Hepatocyte (in vitro differentiated cells): ENCODE measurements around the gene PRM3. TPM values are rescaled to one million over a fixed set of nuclear protein-coding genes. Genes with fewer than 3 reads are reported as not detected.

Source experiments
- DNase-seq: peaks from one replicate; pipeline ENCODE4 v3.0.0-alpha.2; 2016; ENCODE audit warnings: low spot score
- H2AFZ ChIP-seq: fragments of 200-600 bp; sonication (generic); 2 replicates; pipeline ENCODE4 v1.6.0; 2016; ENCODE audit warnings: antibody characterized with exemption, mild to moderate bottlenecking
- H3K27ac ChIP-seq: fragments of 200-600 bp; sonication (generic); 2 replicates; pipeline ENCODE4 v1.5.1; 2016; ENCODE audit warnings: mild to moderate bottlenecking
- H3K27me3 ChIP-seq: fragments of 200-600 bp; sonication (generic); 2 replicates; pipeline ENCODE4 v1.6.1; 2016
- H3K36me3 ChIP-seq: fragments of 200-600 bp; sonication (generic); replicated peaks from 2 replicates; pipeline ENCODE4 v1.5.1; 2016; ENCODE audit warnings: low read depth; ENCODE audit not compliant: insufficient read depth
- H3K4me1 ChIP-seq: fragments of 200-600 bp; sonication (generic); 2 replicates; pipeline ENCODE4 v1.5.1; 2016; ENCODE audit warnings: mild to moderate bottlenecking, moderate library complexity; ENCODE audit not compliant: insufficient read depth
- H3K4me2 ChIP-seq: fragments of 200-600 bp; sonication (generic); 2 replicates; pipeline ENCODE4 v1.6.0; 2016
- H3K4me3 ChIP-seq: fragments of 200-600 bp; sonication (generic); 2 replicates; pipeline ENCODE4 v1.5.1; 2016; ENCODE audit warnings: mild to moderate bottlenecking
- H3K79me2 ChIP-seq: fragments of 200-600 bp; sonication (generic); 2 replicates; pipeline ENCODE4 v1.6.0; 2017; ENCODE audit warnings: mild to moderate bottlenecking
- H3K9me2 ChIP-seq: fragments of 200-600 bp; sonication (generic); replicated peaks from 2 replicates; pipeline ENCODE4 v1.6.0; 2017; ENCODE audit warnings: mild to moderate bottlenecking; ENCODE audit not compliant: insufficient read depth
- H3K9me3 ChIP-seq: fragments of 200-600 bp; sonication (generic); 2 replicates; pipeline ENCODE4 v1.5.1; 2016; ENCODE audit warnings: low read depth, mild to moderate bottlenecking
- H4K20me1 ChIP-seq: fragments of 200-600 bp; sonication (generic); 2 replicates; pipeline ENCODE4 v1.6.0; 2016; ENCODE audit warnings: mild to moderate bottlenecking; ENCODE audit not compliant: insufficient read depth, poor library complexity, severe bottlenecking
- CTCF ChIP-seq: fragments of 200-600 bp; sonication (generic); IDR thresholded peaks from 2 replicates; pipeline ENCODE4 v1.5.1; 2016; ENCODE audit warnings: antibody characterized with exemption, mild to moderate bottlenecking; ENCODE audit not compliant: poor library complexity
- EZH2 ChIP-seq: fragments of 200-600 bp; sonication (generic); IDR thresholded peaks from 2 replicates; pipeline ENCODE4 v1.6.1; 2016; ENCODE audit warnings: antibody characterized with exemption, mild to moderate bottlenecking, borderline replicate concordance
- EZH2phosphoT487 ChIP-seq: fragments of 200-600 bp; sonication (generic); IDR thresholded peaks from one replicate; pipeline ENCODE4 v1.6.1; 2018; ENCODE audit warnings: antibody characterized with exemption, mild to moderate bottlenecking, low read depth, moderate library complexity; ENCODE audit not compliant: unreplicated experiment, severe bottlenecking
- WGBS: methylation state at CpG from one replicate; pipeline ENCODE4 v1.1.6; 2016; ENCODE audit warnings: low lambda C conversion rate; ENCODE audit errors: missing lambda C conversion rate; 5-methylcytosine and 5-hydroxymethylcytosine counted together
- polyA plus RNA-seq: library from polyadenylated mRNA; unstranded; fragments of >200 nt; fragmentation: Nextera tagmentation; extraction: Ambion mirVana; gene quantifications from 2 replicates; pipeline ENCODE4 v1.2.1, GENCODE V29; 2016
- total RNA-seq: library from RNA; depleted of rRNA; stranded (reverse); fragments of >200 nt; gene quantifications from 2 replicates; pipeline ENCODE4 v1.2.3, GENCODE V29; 2014

PRM3 gene
- total and polyA plus RNA-seq, 2 experiments from 2014 or later, result not detected

GRCh38 chr16:11232302-11232851 lies 41.1 kb downstream of the PRM3 start:
- no peak overlapping the region for H3K27ac ChIP-seq

GRCh38 chr16:11231367-11231970 lies 42.0 kb downstream of the PRM3 start:
- TF ChIP-seq EZH2phosphoT487, result no peak
- no peak for TF ChIP-seq CTCF
- no peak for TF ChIP-seq EZH2
- no peak overlapping the region for H2AFZ ChIP-seq
- H3K9me2 ChIP-seq, result no peaks in the 10 kb centered on the region
- no peaks in the 10 kb centered on the region for H3K4me1 ChIP-seq
- H3K36me3 ChIP-seq, result no peaks in the 10 kb centered on the region
- no peaks in the 10 kb centered on the region for H3K79me2 ChIP-seq
- H3K27ac ChIP-seq, result no peak overlapping the region
- no peaks in the 10 kb centered on the region for H4K20me1 ChIP-seq
- DNase-seq, result no peak
- 70% methylated on average over 10 of the region's 10 CpGs for WGBS
- no peak overlapping the region for H3K4me3 ChIP-seq
- no peak overlapping the region for H3K4me2 ChIP-seq
- H3K27me3 ChIP-seq, result no peaks in the 10 kb centered on the region
- H3K9me3 ChIP-seq, result no peaks in the 10 kb centered on the region

More at GRCh38 chr16:11232302-11232851, 41.1 kb downstream of the PRM3 start:
- no peak overlapping the region for H3K4me3 ChIP-seq
- no peaks in the 10 kb centered on the region for H3K9me2 ChIP-seq
- H3K4me1 ChIP-seq, result no peaks in the 10 kb centered on the region
- no peaks in the 10 kb centered on the region for H3K27me3 ChIP-seq
- H4K20me1 ChIP-seq, result no peaks in the 10 kb centered on the region
- TF ChIP-seq EZH2phosphoT487, result no peak
- TF ChIP-seq EZH2, result no peak
- no peak for TF ChIP-seq CTCF
- H3K79me2 ChIP-seq, result no peaks in the 10 kb centered on the region
- DNase-seq, result no peak
- no peak overlapping the region for H2AFZ ChIP-seq
- H3K9me3 ChIP-seq, result no peaks in the 10 kb centered on the region
- 100% methylated on average over 2 of the region's 3 CpGs for WGBS
- H3K4me2 ChIP-seq, result no peak overlapping the region
- H3K36me3 ChIP-seq, result no peaks in the 10 kb centered on the region

- no peaks in the 10 kb centered on the region for H4K20me1 ChIP-seq
- H3K4me2 ChIP-seq, result no peak overlapping the region
- no peaks in the 10 kb centered on the region for H3K36me3 ChIP-seq
- H3K9me2 ChIP-seq, result no peaks in the 10 kb centered on the region
- no peak overlapping the region for H3K27ac ChIP-seq
- no peaks in the 10 kb centered on the region for H3K4me1 ChIP-seq
- WGBS, result 75% methylated on average over 4 of the region's 4 CpGs
- no peaks in the 10 kb centered on the region for H3K27me3 ChIP-seq
- no peak overlapping the region for H3K4me3 ChIP-seq
- H3K9me3 ChIP-seq, result no peaks in the 10 kb centered on the region
- DNase-seq, result no peak
- TF ChIP-seq EZH2 (no peak), EZH2phosphoT487 (no peak), CTCF (no peak)
- H2AFZ ChIP-seq, result no peak overlapping the region
- H3K79me2 ChIP-seq, result no peaks in the 10 kb centered on the region
Measured at GRCh38 chr16:11229906-11230305, 43.5 kb downstream of the PRM3 start.

- Histone ChIP-seq H2AFZ (no peak overlapping the region), H3K9me2 (no peaks in the 10 kb centered on the region), H3K4me2 (no peak overlapping the region), H4K20me1 (no peaks in the 10 kb centered on the region), H3K27me3 (no peaks in the 10 kb centered on the region), H3K4me1 (no peaks in the 10 kb centered on the region), H3K36me3 (no peaks in the 10 kb centered on the region), H3K27ac (no peak overlapping the region), H3K4me3 (no peak overlapping the region), H3K9me3 (no peaks in the 10 kb centered on the region), H3K79me2 (no peaks in the 10 kb centered on the region)
- 83% methylated on average over 5 of the region's 5 CpGs for WGBS
- no peak for DNase-seq
- TF ChIP-seq EZH2 (no peak), EZH2phosphoT487 (no peak), CTCF (no peak)
Measured at GRCh38 chr16:11229432-11229831, 44.0 kb downstream of the PRM3 start.
